Stimulated activated naive CD8-positive, alpha-beta T cell treated with anti-CD3 and anti-CD28 coated beads, Interleukin-15, Interleukin-2, amounts not matched to agents 100 ng/mL and 50 ng/mL, for 24 hours (primary cell): ENCODE data around the gene PALLD.

Experiments used
- H3K27ac Mint-ChIP-seq: one replicate; pipeline ENCODE4 v1.8.0; 2021; ENCODE audit warnings: mild to moderate bottlenecking, mixed read lengths
- H3K27me3 Mint-ChIP-seq: one replicate; pipeline ENCODE4 v1.8.0; 2021; ENCODE audit warnings: mixed read lengths
- H3K36me3 Mint-ChIP-seq: one replicate; pipeline ENCODE4 v1.8.0; 2021; ENCODE audit warnings: low read depth, mixed read lengths
- H3K4me1 Mint-ChIP-seq: one replicate; pipeline ENCODE4 v1.8.0; 2021; ENCODE audit warnings: low read depth, mixed read lengths
- H3K4me3 Mint-ChIP-seq: one replicate; pipeline ENCODE4 v1.8.0; 2021; ENCODE audit warnings: mild to moderate bottlenecking, mixed read lengths
- H3K9me3 Mint-ChIP-seq: one replicate; pipeline ENCODE4 v1.8.0; 2021; ENCODE audit warnings: mixed read lengths

The PALLD gene

GRCh38 chr4:168859100-168859499 lies 362.2 kb downstream of the PALLD start:
- H3K4me1 Mint-ChIP-seq: no peaks in the 10 kb centered on the region
- H3K4me3 Mint-ChIP-seq: no peak overlapping the region
- no peak overlapping the region for H3K27ac Mint-ChIP-seq
- H3K36me3 Mint-ChIP-seq: no peaks in the 10 kb centered on the region
- H3K27me3 Mint-ChIP-seq: no peaks in the 10 kb centered on the region
- peaks cover 3% of the 10 kb centered on the region for H3K9me3 Mint-ChIP-seq

- no peaks in the 10 kb centered on the region for H3K27me3 Mint-ChIP-seq
- H3K9me3 Mint-ChIP-seq: peaks cover 3% of the 10 kb centered on the region
- no peak overlapping the region for H3K4me3 Mint-ChIP-seq
- no peaks in the 10 kb centered on the region for H3K36me3 Mint-ChIP-seq
- H3K27ac Mint-ChIP-seq: no peak overlapping the region
- H3K4me1 Mint-ChIP-seq: no peaks in the 10 kb centered on the region
These were observed 363.2 kb downstream of the PALLD start for GRCh38 chr4:168859888-168860694.

- Mint-ChIP-seq H3K27ac (no peak overlapping the region), H3K4me1 (no peaks in the 10 kb centered on the region), H3K4me3 (no peak overlapping the region), H3K9me3 (peaks cover 3% of the 10 kb centered on the region), H3K27me3 (no peaks in the 10 kb centered on the region), H3K36me3 (no peaks in the 10 kb centered on the region)
These were observed 364.0 kb downstream of the PALLD start for GRCh38 chr4:168860827-168861226.

- no peak overlapping the region for H3K27ac Mint-ChIP-seq
- no peak overlapping the region for H3K4me3 Mint-ChIP-seq
- peaks cover 3% of the 10 kb centered on the region for H3K9me3 Mint-ChIP-seq
- H3K4me1 Mint-ChIP-seq: no peaks in the 10 kb centered on the region
- no peaks in the 10 kb centered on the region for H3K36me3 Mint-ChIP-seq
- H3K27me3 Mint-ChIP-seq: no peaks in the 10 kb centered on the region
These were observed 367.1 kb downstream of the PALLD start for GRCh38 chr4:168863719-168864647.

GRCh38 chr4:168864821-168865541 lies 368.1 kb downstream of the PALLD start:
- no peaks in the 10 kb centered on the region for H3K36me3 Mint-ChIP-seq

GRCh38 chr4:168865854-168866253 lies 369.0 kb downstream of the PALLD start:
- no peaks in the 10 kb centered on the region for H3K36me3 Mint-ChIP-seq
- H3K9me3 Mint-ChIP-seq: peaks cover 3% of the 10 kb centered on the region
- H3K4me3 Mint-ChIP-seq: no peak overlapping the region
- H3K27ac Mint-ChIP-seq: no peak overlapping the region
- H3K27me3 Mint-ChIP-seq: no peaks in the 10 kb centered on the region
- no peaks in the 10 kb centered on the region for H3K4me1 Mint-ChIP-seq

More at GRCh38 chr4:168864821-168865541, 368.1 kb downstream of the PALLD start:
- Mint-ChIP-seq H3K9me3 (peaks cover 3% of the 10 kb centered on the region), H3K4me3 (no peak overlapping the region), H3K4me1 (no peaks in the 10 kb centered on the region), H3K27me3 (no peaks in the 10 kb centered on the region), H3K27ac (no peak overlapping the region)

- H3K4me3 Mint-ChIP-seq: no peak overlapping the region
- no peaks in the 10 kb centered on the region for H3K36me3 Mint-ChIP-seq
- H3K4me1 Mint-ChIP-seq: no peaks in the 10 kb centered on the region
- peaks cover 3% of the 10 kb centered on the region for H3K9me3 Mint-ChIP-seq
- no peaks in the 10 kb centered on the region for H3K27me3 Mint-ChIP-seq
- no peak overlapping the region for H3K27ac Mint-ChIP-seq
These were observed 369.8 kb downstream of the PALLD start for GRCh38 chr4:168866635-168867034.

GRCh38 chr4:168867128-168867527 lies 370.3 kb downstream of the PALLD start:
- Mint-ChIP-seq H3K9me3 (peaks cover 3% of the 10 kb centered on the region), H3K4me1 (no peaks in the 10 kb centered on the region), H3K4me3 (no peak overlapping the region), H3K36me3 (no peaks in the 10 kb centered on the region), H3K27ac (no peak overlapping the region), H3K27me3 (no peaks in the 10 kb centered on the region)

- Mint-ChIP-seq H3K36me3 (no peaks in the 10 kb centered on the region), H3K27me3 (no peaks in the 10 kb centered on the region), H3K9me3 (no peaks in the 10 kb centered on the region), H3K4me3 (no peak overlapping the region), H3K4me1 (no peaks in the 10 kb centered on the region), H3K27ac (no peak overlapping the region)
These were observed 371.4 kb downstream of the PALLD start for GRCh38 chr4:168868044-168868781.

GRCh38 chr4:168868802-168869201 lies 371.9 kb downstream of the PALLD start:
- Mint-ChIP-seq H3K9me3 (no peaks in the 10 kb centered on the region), H3K4me1 (no peaks in the 10 kb centered on the region), H3K27ac (no peak overlapping the region), H3K4me3 (no peak overlapping the region), H3K36me3 (no peaks in the 10 kb centered on the region), H3K27me3 (peaks cover 3% of the 10 kb centered on the region)

GRCh38 chr4:168870004-168870403 lies 373.2 kb downstream of the PALLD start:
- Mint-ChIP-seq H3K4me3 (no peak overlapping the region), H3K4me1 (no peaks in the 10 kb centered on the region), H3K36me3 (no peaks in the 10 kb centered on the region), H3K27me3 (peaks cover 13% of the 10 kb centered on the region), H3K27ac (no peak overlapping the region), H3K9me3 (no peaks in the 10 kb centered on the region)

GRCh38 chr4:168871632-168872031 lies 374.8 kb downstream of the PALLD start:
- Mint-ChIP-seq H3K27ac (no peak overlapping the region), H3K27me3 (peaks cover 30% of the 10 kb centered on the region), H3K36me3 (no peaks in the 10 kb centered on the region), H3K4me3 (no peak overlapping the region), H3K9me3 (no peaks in the 10 kb centered on the region), H3K4me1 (no peaks in the 10 kb centered on the region)

- Mint-ChIP-seq H3K4me1 (peaks cover 8% of the 10 kb centered on the region), H3K36me3 (no peaks in the 10 kb centered on the region), H3K4me3 (no peak overlapping the region), H3K27me3 (peaks cover 48% of the 10 kb centered on the region), H3K9me3 (no peaks in the 10 kb centered on the region), H3K27ac (no peak overlapping the region)
These were observed 377.2 kb downstream of the PALLD start for GRCh38 chr4:168874083-168874482.

- Mint-ChIP-seq H3K4me3 (no peak overlapping the region), H3K36me3 (no peaks in the 10 kb centered on the region), H3K27me3 (peaks cover 67% of the 10 kb centered on the region), H3K27ac (no peak overlapping the region), H3K4me1 (peaks cover 18% of the 10 kb centered on the region), H3K9me3 (no peaks in the 10 kb centered on the region)
These were observed 379.3 kb downstream of the PALLD start for GRCh38 chr4:168876106-168876505.
